GM18517 (cell line): Measurements from ENCODE around the gene WDFY1.
A peak's percentile ranks its signal among the peaks of the same experiment; 100 is the strongest.
"Not testable (repeated sequence)": the region's sequence is repeated elsewhere in the genome, so short reads cannot be mapped to it uniquely, and the experiment has no call there.

Experiments used
- ATAC-seq: cut with Tn5 transposase; IDR thresholded peaks from one replicate; pipeline ENCODE4 v1.9.1; 2021; ENCODE audit warnings: mild to moderate bottlenecking, moderate library complexity; ENCODE audit not compliant: unreplicated experiment

Gene WDFY1

DNA sequence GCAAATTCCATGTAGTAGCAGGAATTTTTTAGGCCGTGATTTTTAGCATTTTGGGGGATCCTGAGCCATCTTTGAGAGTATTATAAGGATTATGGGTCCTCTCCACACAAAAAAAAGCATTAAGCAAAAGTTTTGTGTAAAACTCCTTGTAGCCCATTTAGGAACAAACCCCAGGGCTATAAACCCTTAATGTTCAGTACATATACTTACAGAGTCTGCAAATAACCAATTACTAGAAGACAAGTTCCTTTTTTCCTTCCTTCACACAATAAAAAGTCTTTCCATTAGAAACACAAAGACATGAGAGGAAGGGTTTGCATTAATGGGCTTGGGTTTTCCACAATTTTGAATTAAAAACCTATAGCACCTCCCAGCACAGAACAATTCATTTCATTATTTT is 44.6 kb downstream of the WDFY1 start:
- no peak for ATAC-seq

DNA sequence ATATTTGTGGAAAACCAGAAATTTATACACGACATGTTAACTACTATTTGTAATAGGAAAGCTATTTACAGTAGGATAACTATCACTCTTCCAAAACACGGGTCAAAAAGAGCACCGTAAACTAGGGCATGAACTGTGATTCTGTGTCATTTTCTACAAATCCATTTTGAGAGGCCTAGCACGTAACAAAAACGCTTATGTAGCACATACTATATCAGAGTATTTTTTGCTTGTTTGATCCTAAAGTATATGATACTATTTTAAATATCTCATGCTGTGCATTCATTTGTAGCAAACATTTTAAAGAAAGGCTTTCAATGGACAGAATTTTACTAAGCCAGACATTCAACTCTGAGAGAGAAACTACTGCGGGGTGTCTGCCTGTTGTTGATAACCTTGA is 45.1 kb downstream of the WDFY1 start:
- no peak for ATAC-seq

DNA sequence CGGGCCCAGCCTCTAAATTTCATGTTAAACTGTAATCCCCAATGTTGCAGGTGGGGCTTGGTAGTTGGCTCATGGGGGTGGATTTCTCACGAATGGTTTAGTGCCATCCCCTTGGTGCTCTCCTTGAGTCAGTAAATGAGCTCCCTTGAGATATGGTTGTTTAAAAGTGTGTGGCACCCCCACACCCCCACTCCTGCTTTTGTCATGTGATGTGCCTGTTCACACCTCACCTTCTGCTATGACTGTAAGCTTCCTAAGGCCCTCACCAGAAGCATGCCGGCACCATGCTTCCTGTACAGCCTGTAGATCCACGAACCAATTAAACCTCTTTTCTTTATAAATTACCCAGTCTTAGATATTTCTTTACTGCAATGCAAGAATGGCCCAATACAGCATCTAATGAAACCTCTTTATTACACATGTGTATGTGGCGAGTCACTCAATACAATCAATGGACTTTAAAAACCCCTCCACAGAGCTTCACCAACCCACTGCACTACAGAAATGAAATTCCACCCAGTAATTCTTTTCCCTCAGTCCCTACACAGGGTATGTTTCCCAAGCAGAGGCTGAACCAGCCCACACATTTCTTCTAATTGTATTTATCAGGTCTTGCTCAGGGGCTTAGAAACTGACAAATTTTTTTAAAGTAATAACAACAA is 47.3 kb downstream of the WDFY1 start:
- no peak for ATAC-seq

DNA sequence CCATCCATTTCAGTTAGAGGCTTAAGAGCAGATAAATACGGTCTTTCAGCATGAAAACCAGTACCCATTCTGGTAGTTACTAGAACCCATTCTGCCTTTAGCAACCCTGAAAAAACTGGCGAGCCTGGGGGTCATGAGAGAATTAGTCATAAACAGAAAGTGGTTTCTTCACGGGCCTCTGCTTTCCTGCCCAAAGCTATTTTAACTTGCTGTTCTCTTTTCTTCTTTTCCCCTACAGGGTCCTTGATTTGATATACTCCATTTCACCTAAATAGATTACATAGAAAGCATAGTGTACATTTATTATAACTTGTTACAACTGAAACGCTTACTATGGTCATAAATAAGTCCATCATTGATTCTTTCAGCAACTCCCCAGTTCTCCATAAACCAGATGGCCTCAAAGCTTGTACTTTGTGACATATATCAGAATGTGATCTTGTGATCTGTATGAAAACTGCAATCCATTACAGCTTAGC is 48.3 kb downstream of the WDFY1 start:
- peak; percentile 72 for ATAC-seq

DNA sequence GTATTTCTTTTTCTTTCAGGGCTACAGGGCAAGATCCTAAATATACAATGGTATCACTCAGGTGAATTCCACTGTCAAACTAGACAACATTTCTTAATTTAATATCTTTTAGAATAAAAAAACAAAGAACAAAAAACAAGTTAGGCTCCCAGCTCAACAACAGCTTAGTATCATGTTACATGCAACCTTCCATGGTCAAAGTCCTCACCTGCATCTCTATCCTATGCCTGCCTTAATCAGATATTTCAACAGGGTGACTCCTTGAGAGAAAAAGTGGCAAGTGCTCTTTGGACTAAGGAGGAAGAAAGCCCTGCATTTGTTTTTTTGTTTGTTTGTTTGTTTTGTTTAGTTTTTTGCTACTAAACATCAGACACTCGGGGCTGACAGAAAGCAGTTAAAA is 50.2 kb downstream of the WDFY1 start:
- ATAC-seq, result no peak

DNA sequence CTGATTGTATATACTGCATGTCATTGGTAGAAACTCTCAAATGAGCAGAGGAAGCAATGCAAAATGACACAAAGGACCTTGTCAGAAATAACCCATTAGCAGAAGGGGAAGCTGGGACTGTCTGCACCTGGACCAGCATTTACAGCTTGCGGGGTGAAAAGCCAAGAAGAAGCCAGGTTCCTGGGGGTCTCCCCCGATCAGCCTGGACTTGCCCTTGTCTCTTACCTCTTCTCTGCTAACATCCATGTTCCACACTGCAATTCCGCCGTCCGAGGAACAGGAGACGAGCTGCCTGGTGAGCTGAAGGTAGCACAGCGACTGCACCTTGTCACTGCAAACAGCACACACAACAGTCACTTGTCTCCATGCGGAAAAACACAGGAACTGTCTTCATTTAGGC is 51.1 kb downstream of the WDFY1 start:
- no peak for ATAC-seq

DNA sequence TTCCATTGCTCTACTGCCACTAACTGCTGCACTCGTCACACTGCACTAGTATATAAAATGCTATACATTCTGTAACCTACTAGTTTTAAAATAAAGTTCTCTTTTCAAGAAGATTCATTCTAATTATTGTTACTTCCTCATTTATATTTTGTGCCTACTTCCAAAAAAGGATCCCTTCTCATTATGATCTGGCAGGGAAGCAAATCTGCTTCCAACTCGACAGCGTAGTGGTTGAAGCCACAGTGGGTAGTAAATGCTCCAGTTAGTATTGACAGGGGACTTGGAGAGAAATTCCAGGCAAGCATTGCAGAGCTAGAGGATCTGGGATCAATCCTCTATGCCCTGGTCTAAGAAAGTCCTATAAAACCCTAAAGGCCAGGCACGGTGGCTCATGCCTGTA is 54.4 kb downstream of the WDFY1 start:
- no peak for ATAC-seq

DNA sequence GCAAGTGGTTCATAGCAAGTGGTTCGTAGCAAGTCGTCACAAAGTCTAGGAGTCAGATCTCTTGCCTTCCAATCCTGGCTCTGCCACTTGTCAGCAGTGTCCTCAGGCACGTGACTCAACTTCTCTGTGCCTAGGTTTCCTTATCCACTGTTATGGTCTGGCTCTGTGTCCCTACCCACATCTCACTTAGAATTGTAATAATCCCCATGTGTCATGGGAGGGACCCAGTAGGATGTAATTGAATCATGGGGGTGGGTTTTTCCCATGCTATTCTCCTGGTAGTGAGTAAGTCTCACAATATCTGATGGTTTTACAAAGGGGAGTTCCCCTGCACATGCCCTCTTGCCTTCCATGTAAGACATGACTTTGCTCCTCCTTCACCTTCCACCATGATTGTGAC is 55.9 kb downstream of the WDFY1 start:
- no peak for ATAC-seq

DNA sequence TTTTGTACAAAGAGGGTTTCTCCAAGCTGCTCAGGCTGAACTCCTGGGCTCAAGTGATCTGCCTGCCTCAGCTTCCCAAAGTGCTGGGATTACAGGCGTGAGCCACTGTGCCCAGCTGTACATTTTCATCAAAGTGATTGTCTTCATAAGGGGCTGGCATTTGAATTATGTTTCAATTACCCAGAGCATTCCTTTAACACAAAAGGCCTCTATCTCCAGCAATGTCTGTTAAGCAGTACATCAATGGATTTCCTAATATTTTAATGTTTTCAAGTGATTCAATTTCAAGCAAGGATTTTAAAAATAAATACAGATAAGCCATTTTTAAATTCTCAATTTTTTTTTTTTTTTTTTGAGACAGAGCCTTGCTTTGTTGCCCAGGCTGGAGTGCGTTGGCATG is 56.9 kb downstream of the WDFY1 start:
- ATAC-seq, result no peak

DNA sequence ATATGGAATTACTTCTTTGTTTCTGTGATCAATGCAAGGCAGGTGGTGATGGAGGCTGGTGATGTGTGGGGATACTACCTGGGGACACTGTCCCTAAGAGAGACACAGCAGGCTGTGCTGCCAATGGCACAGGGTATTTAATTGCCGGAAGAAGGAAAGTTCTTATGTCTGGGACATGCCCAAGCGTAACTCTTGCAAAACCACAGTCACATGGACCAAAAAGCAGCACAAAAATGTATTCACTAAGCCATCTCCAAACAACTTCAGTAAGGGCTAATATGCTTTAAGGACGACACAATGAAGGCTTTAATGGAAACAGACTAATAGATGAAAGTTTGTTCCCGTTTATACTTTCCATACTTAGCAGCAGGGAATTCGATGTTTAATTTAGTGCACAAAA is 58.0 kb downstream of the WDFY1 start:
- ATAC-seq, result no peak

DNA sequence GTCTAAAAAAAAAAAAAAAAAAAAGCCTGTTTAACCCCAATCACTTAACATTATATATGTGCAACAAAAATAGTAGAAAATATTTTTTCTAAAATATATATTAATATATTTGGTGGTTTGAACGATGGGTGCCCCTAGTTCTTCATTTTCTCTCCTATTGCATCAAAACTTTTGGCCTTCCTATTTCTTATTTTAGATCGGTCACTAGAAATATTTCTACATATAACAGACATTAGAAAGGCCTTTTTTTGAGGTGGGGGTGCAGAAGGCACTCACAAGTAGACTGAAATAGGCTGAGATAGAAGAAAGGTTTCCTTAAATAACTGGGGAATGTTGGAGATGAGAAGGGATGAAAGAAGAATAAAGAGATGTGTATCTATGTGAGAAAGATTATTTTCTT is 58.4 kb downstream of the WDFY1 start:
- ATAC-seq, result no peak

DNA sequence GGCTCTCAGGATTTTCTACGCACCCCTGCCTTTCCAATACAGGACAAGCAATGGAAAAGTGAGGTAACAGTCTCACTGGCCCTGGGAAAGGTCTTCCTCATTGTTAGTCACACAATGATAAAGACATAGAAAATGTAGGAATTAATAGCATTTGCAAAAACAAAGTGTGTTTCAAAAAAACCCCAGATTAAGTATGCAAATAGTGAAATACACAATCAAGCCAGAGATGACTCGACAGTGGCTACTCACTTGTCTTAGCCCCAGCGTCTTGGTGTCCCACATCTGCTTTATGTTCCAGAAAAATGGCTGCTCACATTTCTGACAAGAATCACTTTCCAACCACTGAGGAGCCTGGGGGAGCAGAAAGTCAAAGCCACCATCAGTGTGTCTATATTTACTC is 60.7 kb downstream of the WDFY1 start:
- peak; percentile 82 for ATAC-seq

DNA sequence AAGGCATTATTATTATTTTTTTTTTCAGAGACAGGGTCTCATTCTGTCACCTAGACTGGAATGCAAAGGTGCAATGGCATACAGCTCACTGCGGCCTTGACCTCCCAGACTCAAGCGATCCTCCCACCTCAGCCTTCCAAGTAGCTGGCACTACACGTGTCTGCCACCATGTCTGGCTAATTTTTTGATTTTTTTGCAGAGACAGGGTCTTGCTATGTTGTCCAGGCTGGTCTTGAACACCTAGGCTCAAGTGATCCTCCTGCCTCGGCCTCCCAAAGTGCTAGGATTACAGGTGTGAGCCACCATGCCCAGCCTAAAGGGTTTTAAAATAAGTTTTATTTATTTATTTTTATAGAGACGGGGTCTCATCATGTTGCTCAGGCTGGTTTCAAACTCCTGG is 62.4 kb downstream of the WDFY1 start:
- no peak for ATAC-seq

DNA sequence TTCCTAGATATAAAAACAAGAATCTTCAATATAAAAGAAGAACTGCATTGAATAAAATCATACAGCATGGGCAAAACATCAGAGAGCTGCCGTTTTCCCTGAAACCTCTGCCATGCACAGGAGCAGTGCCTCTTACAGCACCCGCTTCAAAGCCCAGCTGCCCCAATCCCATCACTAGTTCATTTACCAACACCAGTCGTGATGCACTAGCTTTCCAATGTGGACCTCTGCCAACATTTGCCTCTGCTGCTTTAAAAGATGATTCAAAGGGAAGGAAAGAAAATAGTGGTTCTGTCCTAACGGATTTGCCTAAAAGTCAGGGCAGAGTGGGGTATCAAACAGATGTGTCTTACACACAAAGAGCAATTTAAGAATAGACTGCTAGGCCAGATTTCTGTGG is 64.3 kb downstream of the WDFY1 start:
- ATAC-seq, result no peak

DNA sequence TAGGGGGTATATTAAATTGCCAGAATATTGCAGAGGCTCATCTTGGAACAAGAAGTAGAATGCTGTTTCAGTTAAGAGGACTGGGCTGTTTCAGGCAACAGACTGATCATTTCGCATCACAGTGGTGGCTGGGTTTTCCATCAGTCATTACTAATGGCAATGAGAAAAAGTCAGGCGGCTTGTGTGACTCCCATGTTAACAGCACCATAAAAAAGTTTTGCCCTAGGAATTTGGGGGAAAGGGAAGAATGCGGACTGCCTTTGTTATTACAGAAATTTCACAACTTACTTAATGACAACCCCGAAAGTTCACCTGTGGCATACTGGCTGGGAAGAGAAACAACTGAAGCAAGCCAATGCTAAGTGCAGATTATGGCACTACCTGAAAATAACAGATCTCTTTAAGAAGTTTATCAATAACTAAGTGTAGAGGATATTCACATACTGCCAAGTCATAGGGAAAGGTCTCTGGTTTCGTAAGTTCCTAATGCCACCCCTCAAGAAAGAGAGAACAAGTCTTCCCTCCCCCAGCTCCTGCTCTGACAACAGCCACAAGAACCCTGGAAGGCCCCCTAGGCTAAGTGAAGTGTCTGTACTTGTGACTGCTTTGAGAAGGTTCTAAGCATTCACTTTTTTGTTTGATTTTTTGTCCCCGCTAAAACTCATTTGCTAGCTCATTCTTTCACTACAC is 67.3 kb downstream of the WDFY1 start:
- ATAC-seq, result no peak

DNA sequence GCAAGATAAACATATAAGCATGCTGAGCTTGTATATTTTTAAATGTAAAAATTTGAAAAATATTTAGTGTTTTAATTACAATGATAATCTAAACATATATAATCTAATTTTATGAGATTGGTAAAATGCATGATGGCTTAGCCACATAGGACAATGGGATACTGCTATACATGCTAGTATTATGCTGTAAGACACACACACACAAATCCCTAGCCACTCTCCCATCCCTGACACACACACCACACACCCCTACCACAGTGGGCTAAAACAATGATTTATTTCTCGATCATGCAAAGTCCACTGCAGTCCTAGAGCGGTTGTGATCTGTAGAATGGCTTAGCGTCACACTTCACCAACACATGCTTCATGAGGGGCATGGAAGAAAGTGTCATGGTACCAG is 71.5 kb downstream of the WDFY1 start:
- no peak for ATAC-seq

DNA sequence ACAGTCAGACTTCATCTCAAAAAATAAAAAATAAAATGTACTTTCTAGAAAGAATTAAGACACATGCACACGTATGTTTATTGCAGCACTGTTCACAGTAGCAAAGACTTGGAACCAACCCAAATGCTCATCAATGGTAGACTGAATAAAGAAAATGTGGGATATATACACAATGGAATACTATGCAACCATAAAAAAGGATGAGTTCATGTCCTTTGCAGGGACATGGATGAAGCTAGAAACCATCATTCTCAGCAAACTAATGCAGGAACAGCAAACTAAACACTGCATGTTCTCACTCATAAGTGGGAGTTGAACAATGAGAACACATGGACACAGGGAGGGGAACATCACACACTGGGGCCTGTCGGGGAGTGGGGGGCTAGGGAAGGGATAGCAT is 72.4 kb downstream of the WDFY1 start:
- not testable (repeated sequence) for ATAC-seq

DNA sequence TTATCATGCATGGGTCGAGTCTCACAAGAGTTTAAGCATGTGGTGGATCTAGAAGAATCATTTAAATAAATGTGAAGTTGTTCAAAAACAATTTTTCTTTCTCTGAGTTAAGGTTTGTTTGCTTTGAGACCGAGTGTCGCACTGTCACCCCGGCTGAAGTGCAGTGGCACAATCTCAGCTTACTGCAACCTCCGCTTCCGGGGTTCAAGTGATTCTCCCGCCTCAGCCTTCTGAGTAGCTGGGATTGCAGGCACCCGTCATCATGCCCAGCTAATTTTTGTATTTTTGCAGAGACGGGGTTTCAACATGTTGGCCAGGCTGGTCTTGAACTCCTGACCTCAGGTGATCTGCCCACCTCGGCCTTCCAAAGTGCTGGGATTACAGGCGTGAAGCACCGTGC is 73.5 kb downstream of the WDFY1 start:
- ATAC-seq, result not testable (repeated sequence)

DNA sequence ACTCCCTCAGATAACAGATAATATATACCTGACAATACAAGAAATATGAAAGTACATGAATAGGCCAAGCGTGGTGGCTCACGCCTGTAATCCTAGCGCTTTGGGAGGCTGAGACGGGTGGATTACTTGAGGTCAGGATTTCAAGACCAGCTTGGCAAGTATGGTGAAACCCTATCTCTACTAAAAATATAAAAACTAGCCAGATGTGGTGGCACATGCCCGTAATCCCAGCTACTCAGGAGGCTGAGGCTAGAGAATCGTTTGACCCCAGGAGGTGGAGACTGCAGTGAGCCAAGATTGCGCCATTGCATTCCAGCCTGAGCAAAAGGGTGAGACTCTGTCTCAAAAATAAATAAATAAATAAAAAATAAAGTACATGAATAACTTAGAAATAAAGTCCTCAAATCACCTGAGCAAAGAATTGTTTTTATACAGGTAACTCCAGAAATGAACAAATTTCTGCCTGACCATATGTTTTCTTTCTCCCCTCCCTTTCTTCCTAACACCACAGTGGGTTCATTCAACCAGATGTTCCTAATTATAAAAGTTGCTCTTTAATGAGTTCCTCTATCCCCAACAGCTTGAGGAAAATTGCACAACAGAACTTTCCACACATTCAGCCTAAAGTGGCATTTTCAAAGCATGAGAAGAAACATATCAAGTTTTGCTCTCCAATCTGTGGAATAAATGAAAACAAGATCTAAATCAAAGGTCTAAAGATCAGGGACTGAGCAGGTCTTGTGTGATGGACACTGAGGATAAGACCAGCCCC is 74.1 kb downstream of the WDFY1 start:
- no peak for ATAC-seq

DNA sequence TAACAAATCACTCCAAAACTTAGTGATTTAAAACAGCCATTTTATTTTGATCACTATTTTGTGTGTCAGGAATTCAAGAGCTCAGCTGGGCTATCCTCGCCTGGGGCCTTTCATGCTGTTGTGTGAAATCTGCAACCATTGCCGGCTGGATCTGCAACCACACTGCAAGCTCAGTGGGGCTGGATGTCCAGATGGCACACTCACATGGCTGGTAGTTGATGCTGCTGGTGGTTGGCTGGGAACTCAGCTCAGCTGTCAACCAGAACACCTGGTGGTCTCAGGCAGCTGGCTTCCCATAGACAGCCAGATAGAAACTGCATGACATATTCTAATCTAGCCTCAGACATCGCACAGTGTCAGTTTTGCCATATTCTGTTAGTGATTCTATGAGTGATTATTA is 77.1 kb downstream of the WDFY1 start:
- ATAC-seq, result peak; percentile 52

DNA sequence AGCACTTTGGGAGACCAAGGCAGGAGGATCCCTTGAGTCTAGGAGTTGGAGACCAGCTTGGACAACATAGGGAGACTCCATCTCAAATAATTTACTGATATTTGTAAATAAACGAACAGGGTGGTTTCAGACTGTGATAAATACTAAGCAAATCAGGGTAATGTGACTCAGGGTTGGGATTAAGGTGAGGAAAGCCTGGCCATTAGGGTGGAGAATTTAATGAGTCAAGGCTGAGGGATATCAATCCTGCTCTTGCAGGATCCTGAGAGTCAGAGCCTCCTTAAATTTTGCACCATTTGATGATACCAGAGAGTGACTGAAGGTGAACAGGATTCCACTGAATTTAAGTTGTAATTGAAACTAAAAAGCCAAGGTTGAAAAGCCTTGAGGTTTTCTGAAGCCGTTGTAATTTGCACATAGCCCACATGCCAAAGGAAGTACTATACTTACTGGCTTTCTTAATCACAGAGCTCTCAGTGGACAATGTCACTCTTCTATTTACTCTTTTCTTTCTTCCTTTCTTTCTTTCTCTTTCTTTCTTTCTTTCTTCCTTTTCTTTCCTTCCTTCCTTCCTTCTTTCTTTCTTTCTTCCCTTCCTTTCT is 79.1 kb downstream of the WDFY1 start:
- ATAC-seq, result no peak

DNA sequence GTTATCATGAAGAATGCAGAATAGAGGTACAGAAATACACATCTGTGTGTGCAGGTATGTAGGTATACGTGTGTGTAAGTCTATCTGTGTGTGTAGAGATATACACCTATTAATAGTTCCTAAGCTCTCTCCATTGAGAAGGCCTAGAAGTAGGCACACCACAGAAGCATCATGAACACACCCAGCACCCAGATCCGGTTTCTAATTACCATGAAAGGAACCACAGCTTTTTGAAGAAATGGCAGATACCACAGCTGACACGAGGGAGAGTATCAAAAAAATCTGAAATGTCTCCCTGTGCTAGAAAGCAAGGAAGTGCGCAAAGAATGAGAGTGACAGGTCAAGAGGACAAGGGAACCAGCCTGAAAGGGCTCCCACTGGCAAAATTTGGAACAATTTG is 80.0 kb downstream of the WDFY1 start:
- no peak for ATAC-seq
